K562 (cell line): ENCODE measurements around the gene RPL39L. TPM values are rescaled to one million over a fixed set of nuclear protein-coding genes. Genes with fewer than 3 reads are reported as not detected.

Experiments used
- ARNT ChIP-seq, 2 experiments: fragments of 450-650 bp; IDR thresholded peaks; 2 replicates each; pipeline ENCODE4 v1.6.1; 2016; ENCODE audit warnings: mild to moderate bottlenecking in 1 of 2
- CBX1 ChIP-seq: sonication (generic); IDR thresholded peaks from 2 replicates; pipeline ENCODE4 v1.6.1; 2016; ENCODE audit warnings: antibody characterized with exemption, low read depth, mild to moderate bottlenecking
- CTCFL ChIP-seq: IDR thresholded peaks from 2 replicates; pipeline ENCODE4 v1.6.1; 2011; ENCODE audit warnings: borderline replicate concordance, low read depth, mild to moderate bottlenecking, moderate library complexity, low read length; ENCODE audit not compliant: insufficient read depth, poor library complexity, severe bottlenecking
- EGR1 ChIP-seq: fragments of 450-650 bp; conservative IDR thresholded peaks from 2 replicates; pipeline ENCODE4 v1.6.1; 2017; ENCODE audit warnings: mild to moderate bottlenecking
- EP300 ChIP-seq: IDR thresholded peaks from 2 replicates; pipeline ENCODE4 v1.6.1; 2012; ENCODE audit warnings: low read length, improper control_type of control experiment
- FOS ChIP-seq: IDR thresholded peaks from 3 replicates; pipeline ENCODE4 v1.6.1; 2011; ENCODE audit not compliant: insufficient read length; ENCODE audit errors: extremely low read depth
- HDAC6 ChIP-seq: IDR thresholded peaks from 2 replicates; pipeline ENCODE4 v1.6.1; 2012; ENCODE audit warnings: low read depth, mild to moderate bottlenecking, control low read depth, inconsistent platforms, low read length, moderate library complexity
- HNRNPLL ChIP-seq: fragments of 200-400 bp; formaldehyde crosslinking; IDR thresholded peaks from 2 replicates; pipeline ENCODE4 v1.6.1; 2017; ENCODE audit warnings: low read length, low read depth, mild to moderate bottlenecking; ENCODE audit not compliant: poor library complexity, severe bottlenecking
- KDM2B ChIP-seq: fragments of 250-450 bp; sonication (Bioruptor Pico); IDR thresholded peaks from 2 replicates; pipeline ENCODE4 v1.8.0; 2021; ENCODE audit warnings: mild to moderate bottlenecking, moderate library complexity
- LCOR ChIP-seq: sonication (generic); formaldehyde crosslinking; IDR thresholded peaks from 2 replicates; pipeline ENCODE4 v1.8.0; 2022; ENCODE audit warnings: mild to moderate bottlenecking, missing genetic modification reagents
- MEIS2 ChIP-seq: fragments of 450-650 bp; IDR thresholded peaks from 2 replicates; pipeline ENCODE4 v1.6.1; 2014; ENCODE audit warnings: mild to moderate bottlenecking; ENCODE audit not compliant: partially characterized antibody
- NR2C2 ChIP-seq, 2 experiments: fragments of 200-800 bp in 1 of 2; sonication (Bioruptor generic) in 1 of 2; sonication (generic) in 1 of 2; formaldehyde crosslinking in 1 of 2; IDR thresholded peaks; 2 replicates each; pipeline versions ENCODE4 v1.6.1 to v1.8.0; 2016 to 2022; ENCODE audit warnings: mild to moderate bottlenecking in 1 of 2, missing compliant biosample characterization in 1 of 2, missing genetic modification characterization in 1 of 2, missing genetic modification reagents in 1 of 2
- OTX1 ChIP-seq: fragments of 450-650 bp; formaldehyde crosslinking; IDR thresholded peaks from 2 replicates; pipeline ENCODE4 v1.4.0; 2022; ENCODE audit warnings: mild to moderate bottlenecking
- PHF8 ChIP-seq: fragments of 200-600 bp; sonication (generic); IDR thresholded peaks from 2 replicates; pipeline ENCODE4 v1.6.1; 2012; ENCODE audit warnings: mixed run types, mild to moderate bottlenecking, inconsistent platforms, low read length, moderate library complexity, borderline replicate concordance
- TGIF2 ChIP-seq: sonication (generic); formaldehyde crosslinking; IDR thresholded peaks from 2 replicates; pipeline ENCODE4 v1.8.1; 2022; ENCODE audit warnings: mild to moderate bottlenecking, missing genetic modification reagents, moderate library complexity
- ZNF253 ChIP-seq: fragments of 250-450 bp; sonication (Bioruptor Pico); conservative IDR thresholded peaks from 2 replicates; pipeline ENCODE4 v1.6.1; 2021; ENCODE audit warnings: mild to moderate bottlenecking
- ZNF444 ChIP-seq: fragments of 250-450 bp; sonication (Bioruptor Pico); IDR thresholded peaks from 2 replicates; pipeline ENCODE4 v1.4.0; 2020; ENCODE audit warnings: mild to moderate bottlenecking, moderate library complexity
- ZNF57 ChIP-seq: fragments of 450-650 bp; formaldehyde crosslinking; IDR thresholded peaks from 2 replicates; pipeline ENCODE4 v1.4.0; 2020; ENCODE audit warnings: mild to moderate bottlenecking, moderate library complexity
- ZNF644 ChIP-seq: fragments of 200-800 bp; sonication (Bioruptor generic); IDR thresholded peaks from 2 replicates; pipeline ENCODE4 v1.6.1; 2016; ENCODE audit warnings: low read depth, missing genetic modification characterization, missing compliant biosample characterization
- ZSCAN32 ChIP-seq: fragments of 450-650 bp; formaldehyde crosslinking; IDR thresholded peaks from 2 replicates; pipeline ENCODE4 v1.4.0; 2020; ENCODE audit warnings: mild to moderate bottlenecking, moderate library complexity
- polyA plus RNA-seq, 8 experiments: library from polyadenylated mRNA; depleted of rRNA in 4 of 8; stranded (reverse) in 5 of 8; unstranded in 3 of 8; fragments of >200 nt; fragmentation: Nextera tagmentation in 2 of 8; fragmentation: Illumina TruSeq in 1 of 8; extraction: Ambion mirVana in 2 of 8; extraction: Trizol in 1 of 8; gene quantifications; 2 replicates each; pipeline versions ENCODE4 v1.2.1 to v1.2.3, GENCODE V29; 2011 to 2014; ENCODE audit warnings: inconsistent platforms in 1 of 8, missing spikeins in 1 of 8
- total RNA-seq, 7 experiments: library from RNA; depleted of rRNA in 6 of 7; stranded (reverse); fragments of >200 nt in 6 of 7; fragmentation: Illumina TruSeq in 2 of 7; extraction: Trizol in 2 of 7; gene quantifications; 2 replicates each; pipeline versions ENCODE4 v1.2.1 to v1.2.3, GENCODE V29; 2011 to 2021; ENCODE audit warnings: low replicate concordance in 1 of 7
- TF ChIP-seq, protein P1 (sequence below): fragments of 200-800 bp; sonication (Bioruptor generic); IDR thresholded peaks from 2 replicates; pipeline ENCODE4 v1.6.1; 2016; ENCODE audit warnings: missing genetic modification characterization, missing compliant biosample characterization

Gene RPL39L
- total and polyA plus RNA-seq, 9 of the 15 experiments (the other 6 are each of a cell fraction or from before 2014, with no cell fraction given): 15.0 to 122 (median 45.5) TPM

- TF ChIP-seq, protein P1, sequence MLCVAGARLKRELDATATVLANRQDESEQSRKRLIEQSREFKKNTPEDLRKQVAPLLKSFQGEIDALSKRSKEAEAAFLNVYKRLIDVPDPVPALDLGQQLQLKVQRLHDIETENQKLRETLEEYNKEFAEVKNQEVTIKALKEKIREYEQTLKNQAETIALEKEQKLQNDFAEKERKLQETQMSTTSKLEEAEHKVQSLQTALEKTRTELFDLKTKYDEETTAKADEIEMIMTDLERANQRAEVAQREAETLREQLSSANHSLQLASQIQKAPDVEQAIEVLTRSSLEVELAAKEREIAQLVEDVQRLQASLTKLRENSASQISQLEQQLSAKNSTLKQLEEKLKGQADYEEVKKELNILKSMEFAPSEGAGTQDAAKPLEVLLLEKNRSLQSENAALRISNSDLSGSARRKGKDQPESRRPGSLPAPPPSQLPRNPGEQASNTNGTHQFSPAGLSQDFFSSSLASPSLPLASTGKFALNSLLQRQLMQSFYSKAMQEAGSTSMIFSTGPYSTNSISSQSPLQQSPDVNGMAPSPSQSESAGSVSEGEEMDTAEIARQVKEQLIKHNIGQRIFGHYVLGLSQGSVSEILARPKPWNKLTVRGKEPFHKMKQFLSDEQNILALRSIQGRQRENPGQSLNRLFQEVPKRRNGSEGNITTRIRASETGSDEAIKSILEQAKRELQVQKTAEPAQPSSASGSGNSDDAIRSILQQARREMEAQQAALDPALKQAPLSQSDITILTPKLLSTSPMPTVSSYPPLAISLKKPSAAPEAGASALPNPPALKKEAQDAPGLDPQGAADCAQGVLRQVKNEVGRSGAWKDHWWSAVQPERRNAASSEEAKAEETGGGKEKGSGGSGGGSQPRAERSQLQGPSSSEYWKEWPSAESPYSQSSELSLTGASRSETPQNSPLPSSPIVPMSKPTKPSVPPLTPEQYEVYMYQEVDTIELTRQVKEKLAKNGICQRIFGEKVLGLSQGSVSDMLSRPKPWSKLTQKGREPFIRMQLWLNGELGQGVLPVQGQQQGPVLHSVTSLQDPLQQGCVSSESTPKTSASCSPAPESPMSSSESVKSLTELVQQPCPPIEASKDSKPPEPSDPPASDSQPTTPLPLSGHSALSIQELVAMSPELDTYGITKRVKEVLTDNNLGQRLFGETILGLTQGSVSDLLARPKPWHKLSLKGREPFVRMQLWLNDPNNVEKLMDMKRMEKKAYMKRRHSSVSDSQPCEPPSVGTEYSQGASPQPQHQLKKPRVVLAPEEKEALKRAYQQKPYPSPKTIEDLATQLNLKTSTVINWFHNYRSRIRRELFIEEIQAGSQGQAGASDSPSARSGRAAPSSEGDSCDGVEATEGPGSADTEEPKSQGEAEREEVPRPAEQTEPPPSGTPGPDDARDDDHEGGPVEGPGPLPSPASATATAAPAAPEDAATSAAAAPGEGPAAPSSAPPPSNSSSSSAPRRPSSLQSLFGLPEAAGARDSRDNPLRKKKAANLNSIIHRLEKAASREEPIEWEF (CRISPR knock-in tag): no peak
- TF ChIP-seq PHF8: peak; percentile 98
- no peak for TF ChIP-seq TGIF2 (CRISPR knock-in tag)
- no peak for TF ChIP-seq OTX1 (CRISPR knock-in tag)
- peak; percentile 60 for TF ChIP-seq MEIS2
- no peak for TF ChIP-seq ZNF444 (CRISPR knock-in tag)
- no peak for TF ChIP-seq HDAC6
- TF ChIP-seq ZNF57 (CRISPR knock-in tag): no peak
- peak; percentile 32; the same call in 1 of the 2 replicates for TF ChIP-seq EP300
- no peak for TF ChIP-seq FOS
- TF ChIP-seq CBX1: peak; percentile 30; the same call in 1 of the 2 replicates
- peak; percentile 26 for TF ChIP-seq HNRNPLL
- 0 out of 4 replicates have a peak, but pooled peaks of 1 of the 2 experiments have one; percentile 16 for TF ChIP-seq ARNT (IDR thresholded peaks at IDR 0.05)
- no peak for TF ChIP-seq ZNF253
- 0 out of 2 replicates have a peak, but pooled peaks have one; percentile 41 for TF ChIP-seq KDM2B (CRISPR knock-in tag)
- TF ChIP-seq ZNF644: no peak
- TF ChIP-seq EGR1: peak; percentile 82
- 0 out of 2 replicates have a peak, but pooled peaks have one; percentile 41 for TF ChIP-seq NR2C2 (CRISPR knock-in tag; IDR thresholded peaks at IDR 0.05)
- TF ChIP-seq NR2C2 (tag; IDR thresholded peaks at IDR 0.05): peak; percentile 47; the same call in 1 of the 2 replicates
- TF ChIP-seq LCOR (CRISPR knock-in tag): peak; percentile 82
- TF ChIP-seq CTCFL: peak; percentile 88
- TF ChIP-seq ZSCAN32 (CRISPR knock-in tag): no peak
These were observed at the start of gene RPL39L (continued) for GRCh38 chr3:187139126-187139894.
